RWPE1 (cell line): ENCODE results near the gene LHX3.
A peak's percentile ranks its signal among the peaks of the same experiment; 100 is the strongest.

ENCODE experiments used
- CTCF ChIA-PET: fragments of 350-600 bp; sonication (Branson Sonifier 250); formaldehyde crosslinking; extraction: SDS; loops from one replicate; lab custom pipeline; 2021; lab: Yijun Ruan, JAX
- POLR2A ChIA-PET: fragments of 400-600 bp; formaldehyde crosslinking; extraction: SDS; loops from one replicate; lab custom pipeline; 2020; ENCODE audit warnings: antibody characterized with exemption; ENCODE audit not compliant: low non-redundant PET; lab: Yijun Ruan, JAX
- DNase-seq: peaks from one replicate; pipeline ENCODE4 v3.0.0; 2012; ENCODE audit warnings: low spot score
- H3K27ac ChIP-seq: fragments of 450-650 bp; 2 replicates; pipeline ENCODE4 v1.5.1; 2017
- CTCF ChIP-seq: fragments of 450-650 bp; conservative IDR thresholded peaks from 2 replicates; pipeline ENCODE4 v1.5.1; 2017; ENCODE audit warnings: low read depth, mild to moderate bottlenecking

The LHX3 gene

DNA sequence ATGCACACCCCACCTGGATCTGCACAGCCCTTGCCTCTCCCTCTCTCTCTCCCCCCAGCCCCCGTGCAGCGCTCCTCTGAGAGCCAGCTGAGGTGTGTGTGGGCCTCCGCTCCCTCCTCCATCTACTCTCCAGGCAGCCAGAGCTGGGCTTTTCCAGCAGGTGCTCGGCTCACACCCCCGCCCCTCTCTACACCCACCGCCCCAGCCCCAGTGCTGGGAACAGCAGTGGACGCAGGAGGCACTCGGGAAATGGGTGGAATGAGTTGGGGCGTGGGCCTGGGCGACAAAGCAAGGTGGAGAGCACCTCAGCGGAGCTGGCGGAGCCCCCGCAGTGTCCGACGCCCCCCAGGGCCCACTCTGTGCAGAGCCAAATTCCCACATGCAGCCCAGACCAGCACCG, 13.3 kb upstream of the LHX3 start:
- peak overlapping the region; percentile 93 for H3K27ac ChIP-seq
- DNase-seq, result no peak
- ChIA-PET POLR2A (no interaction called here), CTCF (interaction anchor here (0.6 kb wide), 1 partner anchor 12 kb away, joined by 4 read pairs; no protein-coding TSS in a partner anchor)
- no peak for TF ChIP-seq CTCF

DNA sequence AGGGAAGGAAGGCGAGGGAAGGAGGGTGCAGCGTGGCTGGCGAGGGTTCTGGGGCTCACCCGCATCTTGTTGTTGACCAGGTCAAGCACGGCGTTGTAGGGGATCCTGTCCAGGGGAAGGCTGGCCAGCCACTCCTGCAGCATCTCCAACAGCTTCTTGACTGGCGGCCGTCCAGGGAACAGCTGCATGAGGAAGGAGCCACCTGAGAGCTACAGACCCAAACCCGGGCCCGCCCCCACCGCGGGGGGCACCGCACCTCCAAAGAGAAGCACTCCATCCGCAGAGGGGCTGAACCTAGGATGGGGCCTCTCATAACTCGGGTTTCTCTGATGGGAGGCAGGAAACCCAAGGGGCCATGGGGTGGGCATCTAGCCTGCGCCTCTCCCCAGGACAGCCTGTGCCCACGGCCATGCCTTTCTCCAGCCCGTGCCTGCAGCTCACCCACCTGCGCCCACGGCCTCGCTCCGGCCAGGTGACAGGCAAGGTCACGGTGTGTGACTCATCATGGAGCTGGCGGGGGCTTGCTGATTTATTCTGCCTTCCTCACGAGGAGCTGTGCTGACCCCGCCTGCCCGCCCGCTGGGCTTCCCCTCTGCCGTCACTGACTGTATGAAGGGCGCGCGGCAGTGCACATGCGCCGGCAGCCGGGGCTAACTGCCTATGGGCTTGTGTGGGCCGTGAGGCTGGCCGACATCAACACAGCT, 11.8 kb upstream of the LHX3 start:
- H3K27ac ChIP-seq, result no peak overlapping the region
- ChIA-PET CTCF (interaction anchor here (0.7 to 1.2 kb wide), 3 partner anchors 10 to 203 kb away, joined by 3 to 5 read pairs (median 4); no protein-coding TSS in a partner anchor), POLR2A (no interaction called here)
- no peak for DNase-seq
- no peak for TF ChIP-seq CTCF

DNA sequence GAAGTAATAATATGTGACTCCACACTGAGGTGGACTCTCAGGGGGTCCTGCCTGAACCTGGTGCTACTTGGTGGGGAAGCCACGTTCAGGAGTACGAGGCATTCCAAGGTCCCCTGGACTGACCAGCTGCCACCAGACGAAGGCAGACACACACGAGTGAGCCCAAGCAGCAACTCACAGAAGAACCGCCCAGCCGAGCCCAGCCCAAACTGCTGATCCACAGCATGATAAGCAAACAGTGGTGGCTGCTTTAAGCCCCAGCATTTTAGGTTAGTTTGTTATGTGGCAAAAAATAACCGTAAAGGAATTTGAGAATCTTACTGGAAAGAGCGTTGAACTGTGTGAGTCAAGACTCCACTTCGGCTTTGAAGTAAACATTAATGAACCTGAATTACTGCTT, 8.8 kb upstream of the LHX3 start:
- CTCF ChIA-PET, result interaction anchor here (1.4 kb wide), 1 partner anchor 43 kb away, joined by 3 read pairs; no protein-coding TSS in a partner anchor
- TF ChIP-seq CTCF, result no peak
- POLR2A ChIA-PET, result no interaction called here
- H3K27ac ChIP-seq, result no peak overlapping the region
- no peak for DNase-seq

- H3K27ac ChIP-seq, result no peak overlapping the region
- DNase-seq, result no peak
- ChIA-PET POLR2A (no interaction called here), CTCF (interaction anchor here (1.4 kb wide), 1 partner anchor 42 kb away, joined by 3 read pairs; no protein-coding TSS in a partner anchor)
- TF ChIP-seq CTCF, result no peak
These were observed 7.5 kb upstream of the LHX3 start for GRCh38 chr9:136212345-136212950.

GRCh38 chr9:136211441-136212344, 6.8 kb upstream of the LHX3 start:
- POLR2A ChIA-PET, result no interaction called here
- DNase-seq, result no peak
- CTCF ChIA-PET, result interaction anchor here (0.7 kb wide), 1 partner anchor 71 kb away, joined by 3 read pairs; no protein-coding TSS in a partner anchor
- TF ChIP-seq CTCF, result no peak
- no peak overlapping the region for H3K27ac ChIP-seq

DNA sequence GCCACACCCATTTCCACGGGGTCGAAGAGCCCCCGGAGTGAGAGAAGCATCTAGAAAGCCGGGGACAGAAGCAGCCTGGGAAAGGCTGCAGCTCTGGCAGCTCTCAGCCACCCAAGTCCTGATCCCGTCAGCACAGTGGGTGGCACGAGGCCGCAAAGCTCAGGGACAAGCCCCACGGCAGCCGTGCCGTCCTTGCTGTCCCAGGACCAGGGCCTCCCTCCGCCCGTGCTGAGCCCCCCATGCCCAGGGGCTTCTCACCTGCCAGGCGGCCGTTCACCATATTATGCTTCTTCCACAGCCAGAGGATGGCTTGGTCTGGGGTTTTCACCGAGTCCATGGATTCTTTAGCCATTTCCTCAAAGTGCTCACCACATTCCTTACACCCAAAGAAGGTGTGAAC, 6.1 kb upstream of the LHX3 start:
- no peak overlapping the region for H3K27ac ChIP-seq
- DNase-seq, result no peak
- ChIA-PET POLR2A (no interaction called here), CTCF (interaction anchor here (0.7 kb wide), 1 partner anchor 72 kb away, joined by 3 read pairs; no protein-coding TSS in a partner anchor)
- TF ChIP-seq CTCF, result no peak
